Heart left ventricle (tissue), 16 donors: ENCODE measurements around the gene SACS. TPM values are rescaled to one million over a fixed set of nuclear protein-coding genes. Genes with fewer than 3 reads are reported as not detected.

Source experiments
- ATAC-seq, 4 donors: fragments of 200-7000 bp; cut with Tn5 transposase; one replicate each; pipeline ENCODE4 v1.9.1; 2020 to 2022; ENCODE audit warnings: moderate library complexity in 4 of 4, mild to moderate bottlenecking in 3 of 4, moderate number of reproducible peaks in 1 of 4
- DNase-seq, 5 donors: peaks; one replicate each; pipeline ENCODE4 v3.0.0-alpha.2; 2020
- H3K27ac ChIP-seq, 12 donors: fragments of 200-600 bp; sonication (generic) in 4 of 12; one replicate each; pipeline versions ENCODE4 v1.5.0 to v1.8.0; 2016 to 2022; ENCODE audit warnings: mild to moderate bottlenecking in 2 of 12
- H3K27me3 ChIP-seq, 9 donors: fragments of 200-600 bp; sonication (generic) in 2 of 9; one replicate each; pipeline versions ENCODE4 v1.5.1 to v1.8.0; 2016 to 2022; ENCODE audit warnings: mild to moderate bottlenecking in 3 of 9
- H3K36me3 ChIP-seq, 9 donors: fragments of 200-600 bp; sonication (generic) in 2 of 9; one replicate each; pipeline versions ENCODE4 v1.5.0 to v1.8.0; 2018 to 2022; ENCODE audit warnings: mild to moderate bottlenecking in 2 of 9
- H3K4me1 ChIP-seq, 12 donors: fragments of 200-600 bp; sonication (generic) in 4 of 12; one replicate each; pipeline versions ENCODE4 v1.5.0 to v1.8.0; 2016 to 2022; ENCODE audit warnings: mild to moderate bottlenecking in 3 of 12
- H3K4me3 ChIP-seq, 12 donors: fragments of 200-600 bp; sonication (generic) in 4 of 12; one replicate each; pipeline versions ENCODE4 v1.5.0 to v1.8.0; 2017 to 2022; ENCODE audit warnings: mild to moderate bottlenecking in 9 of 12, moderate library complexity in 4 of 12
- H3K9me3 ChIP-seq, 12 donors: fragments of 200-600 bp; sonication (generic) in 4 of 12; one replicate each; pipeline versions ENCODE4 v1.5.0 to v1.8.0; 2016 to 2022; ENCODE audit warnings: mild to moderate bottlenecking in 1 of 12
- POLR2A ChIP-seq, 2 donors: fragments of 450-650 bp; IDR thresholded peaks; one replicate each; pipeline ENCODE4 v1.6.1; 2017; ENCODE audit warnings: antibody characterized with exemption in 2 of 2, mild to moderate bottlenecking in 2 of 2, moderate library complexity in 2 of 2
- WGBS, 4 donors: extraction: QIAGEN DNeasy Blood & Tissue Kit in 2 of 4; methylation state at CpG; one replicate each; pipeline versions ENCODE4 v1.1.5 to v1.1.7; 2013 to 2018; 5-methylcytosine and 5-hydroxymethylcytosine counted together
- intact Hi-C, 10 donors: fragments of 100-400 bp; cut with DNase I; formaldehyde crosslinking; loops; one replicate each; pipeline versions ENCODE4 v1.11.1 to v1.14.2; 2022
- polyA plus RNA-seq, 2 donors: library from polyadenylated mRNA; stranded (reverse); fragments of 200-250 nt; gene quantifications; one replicate each; pipeline ENCODE4 v1.2.3, GENCODE V29; 2013
- total RNA-seq, 9 donors: library from RNA; depleted of rRNA in 2 of 9; stranded (reverse); fragments of >200 nt in 2 of 9; fragmentation: NEBNext Ultra II Directional in 3 of 9; extraction: Animal tissue kit (Norgen Biotek cat#: 25700) in 3 of 9; gene quantifications; one replicate each; pipeline versions ENCODE4 v1.1.0 to v1.2.4, GENCODE V29; 2016 to 2023
- TF ChIP-seq, protein P1 (sequence below), 12 donors: fragments of 200-600 bp; sonication (generic) in 4 of 12; IDR thresholded peaks; one replicate each; pipeline versions ENCODE4 v1.5.0 to v1.8.0; 2018 to 2022; ENCODE audit warnings: antibody characterized with exemption in 12 of 12, mild to moderate bottlenecking in 5 of 12
- donor health status: ischemic (EF 13 %, LVEDD 7.1; RV severe dilation, severe dysfunction).
- donor health status: healthy with polysubstance abuse.
- donor health status: DM: no; HTN: yes; CAD: no.
- donor health status: DM: no; HTN: no; CAD: no.
- donor health status: ischemic (EF 25% LVEDD 6.9; RV normal size, moderate dysfunction).
- donor health status: ischemic (EF 25% LVEDD 5.7; RV mildly dilated, moderate dysfunction).
- donor health status: healthy.
- donor health status: DM: yes; HTN: yes; CAD: no.
- donor health status: ischemic (EF 35%, LVEDD 5.7; RV mildly dilated, moderate dysfunction).
- donor health status: nonischemic (EF 11% LVEDD 7.7; RV severe dilation, severe dysfunction).
- donor health status: DM: yes; HTN: yes; CAD: no.
- donor health status: PGD.
- donor health status: ischemic (EF 29% LVEDD 5.4; RV normal size, mild dysfunction).
- donor health status: nonischemic (EF 23%, LVEDD 6.1; RV moderate dilation, normal function).

Gene SACS
- total and polyA plus RNA-seq, 11 donors = 2.8 to 29.3 (median 19.7) TPM

DNA sequence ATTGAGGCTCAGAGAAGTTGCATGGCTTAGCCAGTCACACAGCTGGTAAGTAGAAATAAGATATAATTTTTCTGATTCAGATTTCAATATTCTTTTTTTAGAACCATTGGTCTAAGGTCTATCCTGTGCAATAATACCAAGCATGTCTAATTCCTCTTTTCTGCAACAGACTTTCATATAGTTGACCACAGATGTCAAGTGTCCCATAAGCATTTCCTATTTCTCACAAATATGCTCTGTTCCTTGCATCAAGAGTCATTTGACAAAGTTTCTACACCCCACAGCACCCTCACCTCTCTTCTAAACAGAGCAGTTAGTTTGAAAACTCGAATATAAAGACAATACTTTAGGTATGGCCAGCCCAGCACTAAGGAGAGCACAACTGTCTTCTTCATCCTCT lies 26.8 kb upstream of the SACS start:
- Histone ChIP-seq H3K27me3 (no peaks in the 10 kb centered on the region), H3K36me3 (no peaks in the 10 kb centered on the region), H3K4me3 (no peak overlapping the region), H3K27ac (no peak overlapping the region), H3K4me1 (peaks cover 0 to 18% (median 0%) of the 10 kb centered on the region in 12 donors), H3K9me3 (no peaks in the 10 kb centered on the region)
- intact Hi-C loops = loop anchor here in 2 of 10 donors (10.0 kb wide), 2 partner anchors 244 to 254 kb away; no protein-coding TSS in a partner anchor
- WGBS, 4 donors = 69 to 79% (median 74%) methylated on average over 1 of the region's 1 CpG
- TF ChIP-seq, protein P1, sequence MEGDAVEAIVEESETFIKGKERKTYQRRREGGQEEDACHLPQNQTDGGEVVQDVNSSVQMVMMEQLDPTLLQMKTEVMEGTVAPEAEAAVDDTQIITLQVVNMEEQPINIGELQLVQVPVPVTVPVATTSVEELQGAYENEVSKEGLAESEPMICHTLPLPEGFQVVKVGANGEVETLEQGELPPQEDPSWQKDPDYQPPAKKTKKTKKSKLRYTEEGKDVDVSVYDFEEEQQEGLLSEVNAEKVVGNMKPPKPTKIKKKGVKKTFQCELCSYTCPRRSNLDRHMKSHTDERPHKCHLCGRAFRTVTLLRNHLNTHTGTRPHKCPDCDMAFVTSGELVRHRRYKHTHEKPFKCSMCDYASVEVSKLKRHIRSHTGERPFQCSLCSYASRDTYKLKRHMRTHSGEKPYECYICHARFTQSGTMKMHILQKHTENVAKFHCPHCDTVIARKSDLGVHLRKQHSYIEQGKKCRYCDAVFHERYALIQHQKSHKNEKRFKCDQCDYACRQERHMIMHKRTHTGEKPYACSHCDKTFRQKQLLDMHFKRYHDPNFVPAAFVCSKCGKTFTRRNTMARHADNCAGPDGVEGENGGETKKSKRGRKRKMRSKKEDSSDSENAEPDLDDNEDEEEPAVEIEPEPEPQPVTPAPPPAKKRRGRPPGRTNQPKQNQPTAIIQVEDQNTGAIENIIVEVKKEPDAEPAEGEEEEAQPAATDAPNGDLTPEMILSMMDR (IDR thresholded peaks at IDR 0.05) = no peak
- TF ChIP-seq POLR2A (IDR thresholded peaks at IDR 0.05) = no peak
- no peak for DNase-seq
- peak in 1 of 4 donors; percentile 24 for ATAC-seq

DNA sequence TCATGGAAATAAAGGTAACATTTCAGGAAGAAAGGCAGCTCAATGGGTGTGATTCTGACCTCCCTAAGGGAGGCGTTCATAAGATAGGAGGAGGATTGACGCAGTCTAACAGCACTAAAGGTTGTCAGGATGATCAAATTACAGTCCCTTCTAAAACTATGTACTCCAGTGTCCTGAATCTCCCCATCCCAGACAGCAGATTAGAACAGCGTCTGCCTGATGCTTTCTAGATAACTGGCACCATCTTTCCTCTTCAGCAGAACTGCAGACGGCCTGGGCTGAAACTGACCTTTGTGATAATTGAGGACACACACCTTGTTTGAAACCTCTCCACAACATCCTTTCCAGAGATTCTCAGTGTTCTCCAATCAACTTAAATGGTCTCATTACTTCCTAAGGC lies 25.5 kb upstream of the SACS start:
- no peaks in the 10 kb centered on the region for H3K36me3 ChIP-seq
- no peaks in the 10 kb centered on the region for H3K9me3 ChIP-seq
- H3K4me1 ChIP-seq = peaks cover 0 to 18% (median 0%) of the 10 kb centered on the region in 12 donors
- TF ChIP-seq POLR2A (IDR thresholded peaks at IDR 0.05) = no peak
- TF ChIP-seq, protein P1 (IDR thresholded peaks at IDR 0.05) = no peak
- H3K27me3 ChIP-seq = no peaks in the 10 kb centered on the region
- intact Hi-C loops = no loop called here
- ATAC-seq (no peak), DNase-seq (no peak)
- H3K4me3 ChIP-seq = no peak overlapping the region
- H3K27ac ChIP-seq = no peak overlapping the region
- 68 to 85% (median 79%) methylated on average over 4 of the region's 4 CpGs for WGBS, 4 donors

DNA sequence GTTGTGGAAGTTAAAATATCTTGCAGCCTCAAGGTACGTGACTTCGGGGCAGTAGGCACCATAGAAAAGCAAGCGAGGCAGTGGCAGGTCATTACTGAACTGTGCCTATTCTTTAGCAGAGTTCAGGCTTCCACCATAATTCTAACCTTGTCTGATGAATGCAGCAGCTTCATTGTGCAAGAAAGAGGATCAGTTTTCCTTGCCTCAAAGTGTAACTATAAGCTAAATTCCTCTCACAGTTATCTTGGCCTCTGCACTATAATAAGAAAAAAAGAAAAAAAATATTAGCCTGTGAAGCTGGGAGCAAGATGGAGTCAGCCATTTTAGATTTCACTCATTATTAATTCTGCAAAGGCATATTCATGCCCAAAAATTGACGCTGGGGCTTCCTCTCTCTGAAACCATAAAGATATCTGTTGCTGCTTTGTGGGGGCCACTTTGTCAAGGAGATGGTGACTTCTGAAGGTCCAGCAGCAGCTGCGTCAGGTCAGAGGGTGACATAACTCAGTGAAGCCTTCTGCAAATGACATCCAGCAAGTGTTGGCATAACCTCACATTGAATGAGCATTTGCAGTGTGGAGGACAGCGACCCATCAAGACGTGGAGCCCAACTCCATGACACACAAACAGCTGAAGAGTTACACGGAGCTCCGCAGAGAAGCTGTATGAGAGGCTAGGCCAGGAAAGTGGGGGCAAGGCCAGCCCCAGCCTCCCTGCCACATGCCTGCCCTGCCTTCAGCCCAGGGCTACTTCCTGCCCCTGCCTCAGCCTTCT lies 23.1 kb upstream of the SACS start:
- Histone ChIP-seq H3K9me3 (no peaks in the 10 kb centered on the region), H3K4me1 (peaks cover 0 to 7% (median 0%) of the 10 kb centered on the region in 12 donors), H3K4me3 (no peak overlapping the region), H3K27me3 (no peaks in the 10 kb centered on the region), H3K27ac (no peak overlapping the region), H3K36me3 (no peaks in the 10 kb centered on the region)
- no peak for ATAC-seq
- no peak for TF ChIP-seq POLR2A (IDR thresholded peaks at IDR 0.05)
- TF ChIP-seq, protein P1 (IDR thresholded peaks at IDR 0.05) = no peak
- intact Hi-C loops = no loop called here
- DNase-seq = no peak
- whole genome bisulfite sequencing, 4 donors = 90 to 93% (median 93%) methylated on average over 9 of the region's 9 CpGs

DNA sequence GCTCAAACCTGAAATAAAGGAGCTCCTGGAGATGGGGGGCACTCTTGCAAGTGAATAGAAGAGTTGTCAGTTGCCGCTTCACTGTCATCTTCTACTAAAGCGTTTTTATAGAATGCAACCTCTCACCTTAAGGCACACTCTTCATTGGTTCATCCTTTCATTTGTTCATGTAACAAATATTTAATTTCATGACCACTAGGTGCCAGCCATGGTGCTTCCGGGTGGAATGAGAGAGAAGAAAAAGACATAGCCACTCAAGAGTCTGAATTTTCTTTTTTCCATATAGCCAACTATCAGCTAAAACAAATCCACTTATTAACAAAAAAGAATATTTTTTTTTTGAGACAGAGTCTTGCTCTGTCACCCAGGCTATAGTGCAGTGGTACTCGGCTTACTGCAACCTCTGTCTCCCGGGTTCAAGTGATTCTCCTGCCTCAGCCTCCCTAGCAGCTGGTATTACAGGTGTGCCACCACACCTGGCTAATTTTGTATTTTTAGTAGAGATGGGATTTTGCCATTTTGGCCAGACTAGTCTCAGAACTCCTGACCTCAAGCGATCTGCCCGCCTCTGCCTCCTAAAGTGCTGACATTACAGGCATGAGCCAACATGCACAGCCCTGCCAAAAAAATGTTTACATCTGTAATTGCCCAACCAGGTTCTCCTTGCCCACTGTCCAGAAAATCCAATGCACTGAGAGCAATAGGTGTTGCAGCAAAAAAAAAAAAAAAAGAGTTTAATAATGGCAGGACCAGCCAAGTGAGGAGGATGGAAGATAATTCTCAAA lies 22.1 kb upstream of the SACS start:
- H3K27ac ChIP-seq = no peak overlapping the region
- intact Hi-C loops = no loop called here
- TF ChIP-seq, protein P1 (IDR thresholded peaks at IDR 0.05) = no peak
- TF ChIP-seq POLR2A (IDR thresholded peaks at IDR 0.05) = no peak

More for the DNA sequence above, 22.1 kb upstream of the SACS start:
- 82 to 85% (median 84%) methylated on average over 7 of the region's 7 CpGs for WGBS, 4 donors
- ATAC-seq (no peak), DNase-seq (no peak)
- no peaks in the 10 kb centered on the region for H3K36me3 ChIP-seq
- peaks cover 0 to 2% (median 0%) of the 10 kb centered on the region in 12 donors for H3K4me1 ChIP-seq
- H3K4me3 ChIP-seq = no peak overlapping the region
- no peaks in the 10 kb centered on the region for H3K9me3 ChIP-seq
- H3K27me3 ChIP-seq = no peaks in the 10 kb centered on the region
